Fibroblast of mammary gland (primary cell): Measurements from ENCODE around the gene PKD2.
"Not testable (repeated sequence)": the region's sequence is repeated elsewhere in the genome, so short reads cannot be mapped to it uniquely, and the experiment has no call there.

Experiments used
- DNase-seq: peaks from one replicate; pipeline ENCODE4 v3.0.0-alpha.2; 2010; ENCODE audit warnings: low read depth
- H3K4me3 ChIP-seq: 2 replicates; pipeline ENCODE4 v1.5.1; 2011; ENCODE audit warnings: low read depth, mild to moderate bottlenecking, low read length, moderate library complexity; ENCODE audit not compliant: control insufficient read depth
- CTCF ChIP-seq: conservative IDR thresholded peaks from 2 replicates; pipeline ENCODE4 v1.5.1; 2011; ENCODE audit warnings: low read depth, low read length, inconsistent platforms; ENCODE audit not compliant: control insufficient read depth, insufficient read depth

PKD2 gene

DNA sequence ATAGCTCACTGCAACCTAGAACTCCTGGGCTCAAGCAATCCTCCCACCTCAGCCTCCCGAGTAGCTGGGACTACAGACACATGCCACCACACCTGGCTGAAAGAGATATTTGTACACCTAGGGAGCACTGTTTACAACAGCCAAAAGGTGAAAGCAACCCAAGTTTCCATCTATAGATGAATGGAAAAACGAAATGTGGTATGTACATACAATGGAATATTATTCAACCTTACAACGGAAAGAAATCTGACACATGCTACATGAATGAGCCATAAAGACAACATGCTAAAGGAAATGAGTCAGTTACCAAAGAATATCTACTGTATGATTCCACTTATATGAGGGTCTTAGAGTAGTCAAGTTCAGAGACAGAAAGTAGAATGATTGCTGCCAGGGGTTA, 98.8 kb downstream of the PKD2 start:
- DNase-seq = peak; percentile 46
- H3K4me3 ChIP-seq = no peak overlapping the region
- no peak for TF ChIP-seq CTCF

GRCh38 chr4:88107406-88108107, 100.1 kb downstream of the PKD2 start:
- no peak overlapping the region for H3K4me3 ChIP-seq
- TF ChIP-seq CTCF = no peak
- peak; percentile 7 for DNase-seq

DNA sequence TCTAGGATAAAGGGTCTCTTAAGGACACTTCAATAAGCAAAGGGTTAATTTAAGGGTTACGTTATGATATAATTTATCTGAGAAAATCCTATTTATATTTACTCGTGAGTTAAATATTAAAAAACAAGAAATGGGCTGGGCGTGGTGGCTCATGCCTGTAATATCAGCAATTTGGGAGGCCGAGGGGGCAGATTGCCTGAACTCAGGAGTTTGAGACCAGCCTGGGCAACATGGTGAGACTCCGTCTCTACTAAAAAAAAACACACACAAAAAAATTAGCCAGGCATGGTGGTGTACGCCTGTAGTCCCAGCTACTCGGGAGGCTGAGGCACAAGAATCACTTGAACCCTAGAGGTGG, 100.7 kb downstream of the PKD2 start:
- not testable (repeated sequence) for H3K4me3 ChIP-seq, DNase-seq

- H3K4me3 ChIP-seq = no peak overlapping the region
- TF ChIP-seq CTCF = no peak
- DNase-seq = no peak
These were observed 101.3 kb downstream of the PKD2 start for GRCh38 chr4:88108747-88109122.

DNA sequence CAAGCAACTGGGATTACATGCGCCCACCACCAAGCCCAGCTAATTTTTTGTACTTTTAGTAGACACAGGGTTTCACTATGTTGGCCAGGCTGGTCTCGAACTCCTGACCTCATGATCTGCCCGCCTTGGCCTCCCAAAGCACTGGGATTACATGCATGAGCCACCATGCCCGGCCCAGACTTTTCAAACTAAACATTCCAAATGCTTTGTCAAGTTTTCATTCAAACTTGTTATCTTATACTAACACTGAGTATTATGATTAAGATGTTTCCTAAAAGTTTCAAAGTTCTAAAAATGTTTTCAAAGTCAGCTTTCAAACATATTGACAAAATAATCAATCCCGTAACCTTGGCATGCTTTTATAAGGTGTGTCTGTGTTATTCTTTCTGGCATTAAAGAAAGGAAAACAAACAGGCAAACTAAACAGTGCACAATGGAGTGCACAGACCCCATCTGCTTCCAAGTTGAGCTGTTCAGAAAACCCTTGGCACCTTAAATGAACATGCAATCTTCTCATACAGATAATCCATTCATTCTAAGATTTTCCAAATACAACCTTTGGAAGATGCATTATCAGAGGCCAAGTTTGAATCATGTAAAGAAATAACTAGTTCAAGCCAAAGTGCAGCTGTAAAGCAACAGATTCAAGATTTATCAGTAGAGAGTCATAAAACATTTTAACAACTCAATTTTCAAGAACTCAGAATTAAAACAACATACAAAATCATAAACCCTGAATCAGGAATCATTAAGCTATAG, 101.9 kb downstream of the PKD2 start:
- no peak for TF ChIP-seq CTCF
- DNase-seq = no peak
- H3K4me3 ChIP-seq = no peak overlapping the region

DNA sequence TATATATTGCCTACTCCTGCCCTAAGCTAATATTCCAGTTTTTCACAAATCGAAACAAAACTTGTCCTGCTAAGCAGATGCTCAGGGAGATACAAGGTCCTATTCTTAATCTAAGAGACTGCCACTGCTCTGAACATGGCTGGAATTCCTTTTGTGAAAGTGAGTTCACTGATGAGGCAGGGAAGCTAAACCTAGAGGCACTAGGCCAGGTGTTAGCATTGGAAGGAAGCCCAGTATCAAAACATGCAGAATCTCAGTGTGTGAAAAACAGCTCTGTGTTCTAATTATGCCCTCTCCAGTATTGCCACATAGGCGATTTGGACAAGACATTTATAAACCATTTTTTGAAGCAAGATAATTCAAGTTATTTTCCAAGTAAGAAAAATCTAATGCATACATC, 103.4 kb downstream of the PKD2 start:
- TF ChIP-seq CTCF = no peak
- H3K4me3 ChIP-seq = no peak overlapping the region
- no peak for DNase-seq

DNA sequence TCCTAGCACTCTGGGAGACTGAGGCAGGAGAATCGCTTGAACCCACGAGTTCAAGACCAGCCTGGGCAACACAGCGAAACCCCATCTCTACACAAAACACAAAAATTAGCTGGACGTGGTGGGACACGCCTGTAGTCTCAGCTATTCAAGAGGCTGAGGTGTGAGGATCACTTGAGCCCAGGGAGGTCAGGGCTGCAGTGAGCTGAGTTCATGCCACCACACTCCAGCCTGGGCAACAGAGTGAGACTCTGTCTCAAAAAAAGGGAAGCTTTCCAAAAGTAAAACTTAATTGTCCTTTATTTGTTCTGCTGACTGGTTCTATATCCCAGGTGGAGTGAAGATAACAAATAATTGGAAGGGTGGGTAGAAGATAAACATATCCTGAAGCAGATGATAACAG, 105.4 kb downstream of the PKD2 start:
- H3K4me3 ChIP-seq = no peak overlapping the region
- TF ChIP-seq CTCF = no peak
- DNase-seq = no peak
